Peyer's patch (tissue), 4 donors: ENCODE results near the gene ADGRB3.

Experiments used
- CTCF ChIP-seq, 6 experiments: fragments of 450-650 bp in 4 of 6; fragments of 200-600 bp in 2 of 6; sonication (generic) in 1 of 6; IDR thresholded peaks; one replicate each; pipeline ENCODE4 v1.5.1; 2017 to 2019; ENCODE audit warnings: antibody characterized with exemption in 6 of 6, mild to moderate bottlenecking in 3 of 6, moderate library complexity in 1 of 6
- POLR2A ChIP-seq, 2 donors: fragments of 450-650 bp; IDR thresholded peaks; one replicate each; pipeline ENCODE4 v1.5.1; 2017; ENCODE audit warnings: antibody characterized with exemption in 2 of 2, mild to moderate bottlenecking in 2 of 2, moderate library complexity in 2 of 2

GRCh38 chr6:69390125-69390524 lies 755.0 kb downstream of the ADGRB3 start:
- no peak for TF ChIP-seq POLR2A (IDR thresholded peaks at IDR 0.05)
- TF ChIP-seq CTCF (IDR thresholded peaks at IDR 0.05): no peak
